Vagina (tissue), 2 donors: ENCODE data around the gene TBC1D25.

Experiments
- POLR2A ChIP-seq, 2 donors: fragments of 450-650 bp; IDR thresholded peaks; one replicate each; pipeline ENCODE4 v1.6.1; 2017; ENCODE audit warnings: antibody characterized with exemption in 2 of 2, mild to moderate bottlenecking in 2 of 2, moderate library complexity in 2 of 2
- POLR2AphosphoS5 ChIP-seq, 2 donors: sonication (generic); formaldehyde crosslinking; IDR thresholded peaks; one replicate each; pipeline ENCODE4 v1.9.0; 2017; ENCODE audit warnings: antibody characterized with exemption in 2 of 2, mild to moderate bottlenecking in 2 of 2, low read depth in 1 of 2; ENCODE audit not compliant: insufficient read depth in 1 of 2
- TF ChIP-seq, protein P1 (sequence below), 3 experiments: fragments of 450-650 bp in 2 of 3; fragments of 200-600 bp in 1 of 3; sonication (generic) in 1 of 3; IDR thresholded peaks; one replicate each; pipeline ENCODE4 v1.5.1; 2017 to 2019; ENCODE audit warnings: antibody characterized with exemption in 3 of 3, mild to moderate bottlenecking in 2 of 3, moderate library complexity in 2 of 3

DNA sequence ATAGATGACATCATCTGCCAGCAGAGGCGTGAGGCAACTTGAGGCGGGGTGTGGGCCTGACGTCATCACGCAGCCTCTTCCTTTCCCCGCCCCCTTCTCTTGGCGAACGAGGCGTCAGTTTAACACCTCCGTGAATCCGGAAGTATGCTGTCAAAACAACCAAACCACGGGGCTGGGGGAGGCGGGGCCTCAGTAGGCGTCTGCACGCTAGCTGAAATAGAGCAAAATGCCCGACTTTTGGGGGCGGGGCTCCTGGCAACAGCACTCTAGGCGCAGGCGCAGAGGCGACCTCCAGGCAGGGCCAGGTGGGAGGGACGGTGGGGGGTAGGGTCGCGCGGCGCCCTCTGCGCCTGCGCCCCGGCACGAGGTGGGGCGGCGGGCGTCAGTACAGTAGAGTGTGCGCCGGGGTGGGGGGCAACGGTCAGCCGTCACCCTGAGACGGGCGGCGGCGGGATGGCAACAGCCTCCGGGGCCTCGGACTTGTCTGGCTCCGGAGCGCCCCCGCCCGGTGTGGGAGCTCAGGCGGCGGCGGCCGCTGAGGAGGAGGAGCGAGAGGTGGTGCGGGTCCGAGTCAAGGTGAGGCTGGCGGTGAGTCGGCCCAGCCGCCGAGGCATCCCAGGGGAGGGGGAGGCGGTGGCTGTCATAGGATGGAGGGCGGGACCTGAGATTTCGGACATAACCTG lies at the start of gene TBC1D25:
- TF ChIP-seq, protein P1, sequence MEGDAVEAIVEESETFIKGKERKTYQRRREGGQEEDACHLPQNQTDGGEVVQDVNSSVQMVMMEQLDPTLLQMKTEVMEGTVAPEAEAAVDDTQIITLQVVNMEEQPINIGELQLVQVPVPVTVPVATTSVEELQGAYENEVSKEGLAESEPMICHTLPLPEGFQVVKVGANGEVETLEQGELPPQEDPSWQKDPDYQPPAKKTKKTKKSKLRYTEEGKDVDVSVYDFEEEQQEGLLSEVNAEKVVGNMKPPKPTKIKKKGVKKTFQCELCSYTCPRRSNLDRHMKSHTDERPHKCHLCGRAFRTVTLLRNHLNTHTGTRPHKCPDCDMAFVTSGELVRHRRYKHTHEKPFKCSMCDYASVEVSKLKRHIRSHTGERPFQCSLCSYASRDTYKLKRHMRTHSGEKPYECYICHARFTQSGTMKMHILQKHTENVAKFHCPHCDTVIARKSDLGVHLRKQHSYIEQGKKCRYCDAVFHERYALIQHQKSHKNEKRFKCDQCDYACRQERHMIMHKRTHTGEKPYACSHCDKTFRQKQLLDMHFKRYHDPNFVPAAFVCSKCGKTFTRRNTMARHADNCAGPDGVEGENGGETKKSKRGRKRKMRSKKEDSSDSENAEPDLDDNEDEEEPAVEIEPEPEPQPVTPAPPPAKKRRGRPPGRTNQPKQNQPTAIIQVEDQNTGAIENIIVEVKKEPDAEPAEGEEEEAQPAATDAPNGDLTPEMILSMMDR (IDR thresholded peaks at IDR 0.05): no peak
- TF ChIP-seq POLR2A (IDR thresholded peaks at IDR 0.05) (peak in 1 of 2 donors; percentile 23), POLR2AphosphoS5 (IDR thresholded peaks at IDR 0.05; ENCODE audit: insufficient read depth in 1 of 2, low read depth in 1 of 2) (peak; percentile 75 to 78)
